Thyroid gland (tissue), 4 donors: ENCODE results near the gene WIPF1.

Source experiments
- CTCF ChIP-seq, 6 experiments: fragments of 200-600 bp in 3 of 6; fragments of 450-650 bp in 3 of 6; sonication (generic) in 3 of 6; IDR thresholded peaks; one replicate each; pipeline ENCODE4 v1.5.1; 2016 to 2019; ENCODE audit warnings: antibody characterized with exemption in 6 of 6, mild to moderate bottlenecking in 2 of 6, inconsistent platforms in 1 of 6, moderate library complexity in 1 of 6
- POLR2A ChIP-seq, 2 donors: fragments of 450-650 bp; IDR thresholded peaks; one replicate each; pipeline ENCODE4 v1.6.1; 2017; ENCODE audit warnings: antibody characterized with exemption in 2 of 2, mild to moderate bottlenecking in 2 of 2, moderate library complexity in 1 of 2

- TF ChIP-seq CTCF (IDR thresholded peaks at IDR 0.05) (no peak), POLR2A (IDR thresholded peaks at IDR 0.05) (no peak)
These were observed 86.9 kb downstream of the WIPF1 start for GRCh38 chr2:174510583-174511189.
